ENCODE results near the gene CHST8.

DNA sequence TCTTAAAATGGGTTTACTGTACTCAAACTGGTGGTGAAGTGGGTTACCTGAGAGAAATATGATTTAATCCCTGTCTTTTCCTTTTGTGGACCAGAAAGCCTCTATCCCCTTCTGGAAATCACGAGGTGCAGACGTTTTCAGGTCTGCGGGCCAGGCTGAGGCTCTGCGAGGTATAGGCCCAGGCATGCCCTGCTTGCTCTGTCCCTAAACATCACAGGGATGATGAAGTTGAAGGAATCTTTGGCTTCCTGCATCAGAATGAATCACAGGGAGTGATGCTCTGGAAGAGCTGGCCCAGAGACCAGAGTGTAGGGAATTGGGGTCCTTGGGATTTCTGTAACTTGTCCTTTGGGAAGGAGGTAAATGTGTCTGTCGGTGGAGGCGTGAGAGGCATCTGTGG is 18.4 kb upstream of the CHST8 start:
- TF ChIP-seq, protein P1, sequence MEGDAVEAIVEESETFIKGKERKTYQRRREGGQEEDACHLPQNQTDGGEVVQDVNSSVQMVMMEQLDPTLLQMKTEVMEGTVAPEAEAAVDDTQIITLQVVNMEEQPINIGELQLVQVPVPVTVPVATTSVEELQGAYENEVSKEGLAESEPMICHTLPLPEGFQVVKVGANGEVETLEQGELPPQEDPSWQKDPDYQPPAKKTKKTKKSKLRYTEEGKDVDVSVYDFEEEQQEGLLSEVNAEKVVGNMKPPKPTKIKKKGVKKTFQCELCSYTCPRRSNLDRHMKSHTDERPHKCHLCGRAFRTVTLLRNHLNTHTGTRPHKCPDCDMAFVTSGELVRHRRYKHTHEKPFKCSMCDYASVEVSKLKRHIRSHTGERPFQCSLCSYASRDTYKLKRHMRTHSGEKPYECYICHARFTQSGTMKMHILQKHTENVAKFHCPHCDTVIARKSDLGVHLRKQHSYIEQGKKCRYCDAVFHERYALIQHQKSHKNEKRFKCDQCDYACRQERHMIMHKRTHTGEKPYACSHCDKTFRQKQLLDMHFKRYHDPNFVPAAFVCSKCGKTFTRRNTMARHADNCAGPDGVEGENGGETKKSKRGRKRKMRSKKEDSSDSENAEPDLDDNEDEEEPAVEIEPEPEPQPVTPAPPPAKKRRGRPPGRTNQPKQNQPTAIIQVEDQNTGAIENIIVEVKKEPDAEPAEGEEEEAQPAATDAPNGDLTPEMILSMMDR (conservative IDR thresholded peaks at IDR 0.05; ENCODE audit: low read depth, low read length): no peak
- no peak for TF ChIP-seq EZH2 (IDR thresholded peaks at IDR 0.05; ENCODE audit: borderline replicate concordance, low read depth, low read length, poor library complexity, severe bottlenecking)

Measured in A673 (cell line).